Psoas muscle (tissue), 8 donors: ENCODE measurements around the gene UGT2B15. TPM values are rescaled to one million over a fixed set of nuclear protein-coding genes. Genes with fewer than 3 reads are reported as not detected.
"Not testable (repeated sequence)": the region's sequence is repeated elsewhere in the genome, so short reads cannot be mapped to it uniquely, and the experiment has no call there.

ENCODE experiments used
- ATAC-seq, 4 donors: fragments of 200-7000 bp; cut with Tn5 transposase; one replicate each; pipeline ENCODE4 v1.9.1; 2020; ENCODE audit warnings: moderate library complexity in 3 of 4, mild to moderate bottlenecking in 2 of 4
- DNase-seq, 2 donors: peaks; one replicate each; pipeline ENCODE4 v3.0.0-alpha.2; 2020
- H3K27ac ChIP-seq: fragments of 200-600 bp; one replicate; pipeline ENCODE4 v1.8.0; 2022
- H3K27me3 ChIP-seq, 3 donors: fragments of 200-600 bp in 1 of 3; one replicate each; pipeline versions ENCODE4 v1.6.1 to v1.8.0; 2013 to 2022; ENCODE audit warnings: low read length in 2 of 3, mild to moderate bottlenecking in 2 of 3, moderate library complexity in 1 of 3; ENCODE audit not compliant: insufficient read depth in 3 of 3
- H3K36me3 ChIP-seq, 2 donors: fragments of 200-600 bp in 1 of 2; one replicate each; pipeline versions ENCODE4 v1.6.1 to v1.8.0; 2013 to 2022; ENCODE audit warnings: low read depth in 1 of 2, mild to moderate bottlenecking in 1 of 2, moderate library complexity in 1 of 2; ENCODE audit not compliant: insufficient read depth in 1 of 2
- H3K4me1 ChIP-seq: fragments of 200-600 bp; one replicate; pipeline ENCODE4 v1.8.0; 2022
- H3K4me3 ChIP-seq: fragments of 200-600 bp; one replicate; pipeline ENCODE4 v1.8.0; 2022; ENCODE audit warnings: mild to moderate bottlenecking
- H3K9me3 ChIP-seq: fragments of 200-600 bp; one replicate; pipeline ENCODE4 v1.8.0; 2022
- CTCF ChIP-seq: fragments of 200-600 bp; IDR thresholded peaks from one replicate; pipeline ENCODE4 v1.8.0; 2022; ENCODE audit warnings: antibody characterized with exemption
- WGBS, 3 donors: extraction: QIAGEN DNeasy Blood & Tissue Kit; methylation state at CpG; one replicate each; pipeline versions ENCODE4 v1.1.6 to v1.1.7; 2013; 5-methylcytosine and 5-hydroxymethylcytosine counted together
- intact Hi-C, 2 donors: fragments of 100-400 bp; cut with DNase I; formaldehyde crosslinking; loops; one replicate each; pipeline versions ENCODE4 v1.11.0 to v1.14.2; 2022
- polyA plus RNA-seq, 3 donors: library from polyadenylated mRNA; stranded (reverse); fragments of 200-250 nt; gene quantifications; one replicate each; pipeline ENCODE4 v1.2.3, GENCODE V29; 2013
- total RNA-seq, 4 donors: library from RNA; stranded (reverse); fragmentation: NEBNext Ultra II Directional in 2 of 4; extraction: Animal tissue kit (Norgen Biotek cat#: 25700) in 2 of 4; gene quantifications; one replicate each; pipeline versions ENCODE4 v1.2.1 to v1.2.4, GENCODE V29; 2021 to 2023
- donor health status: healthy with polysubstance abuse.
- donor health status: DM: no; HTN: no; CAD: no; lungs with moderate emphysema.
- donor health status: Bipolar disorder and iron deficiency.
- donor health status: healthy.
- donor health status: DM: yes; HTN: yes; CAD: no.
- donor health status: DM: no; HTN: no; CAD: no.
- donor health status: DM: no; HTN: no; CAD: no.
- donor health status: DM: yes; HTN: yes; CAD: no.

Gene UGT2B15
- total and polyA plus RNA-seq, 7 donors = 0.26 TPM; not detected in 6

- H3K27ac ChIP-seq, H3K4me3 ChIP-seq, H3K27me3 ChIP-seq, H3K4me1 ChIP-seq, intact Hi-C loops, ATAC-seq, H3K36me3 ChIP-seq, H3K9me3 ChIP-seq, DNase-seq: not testable (repeated sequence)
- no CpG with 5 or more reads among the region's 1 CpG for WGBS, 3 donors
Observed at GRCh38 chr4:68662836-68663574, 7.4 kb downstream of the UGT2B15 start.

GRCh38 chr4:68658672-68659071 is 11.8 kb downstream of the UGT2B15 start:
- intact Hi-C loops = no loop called here

GRCh38 chr4:68657022-68657594 is 13.3 kb downstream of the UGT2B15 start:
- ATAC-seq, H3K9me3 ChIP-seq, intact Hi-C loops, H3K4me1 ChIP-seq, H3K36me3 ChIP-seq, DNase-seq, H3K4me3 ChIP-seq, H3K27ac ChIP-seq, H3K27me3 ChIP-seq: not testable (repeated sequence)

More at GRCh38 chr4:68658672-68659071, 11.8 kb downstream of the UGT2B15 start:
- Histone ChIP-seq H3K27me3 (no peaks in the 10 kb centered on the region), H3K4me3 (no peak overlapping the region), H3K36me3 (no peaks in the 10 kb centered on the region), H3K4me1 (no peaks in the 10 kb centered on the region), H3K9me3 (no peaks in the 10 kb centered on the region), H3K27ac (no peak overlapping the region)
- no peak for TF ChIP-seq CTCF
- ATAC-seq (no peak), DNase-seq (no peak)

- H3K36me3 ChIP-seq, DNase-seq, H3K27ac ChIP-seq, ATAC-seq, H3K4me3 ChIP-seq, H3K4me1 ChIP-seq, H3K27me3 ChIP-seq, intact Hi-C loops, H3K9me3 ChIP-seq: not testable (repeated sequence)
- 63 to 75% (median 66%) methylated on average over 2 of the region's 2 CpGs for WGBS, 3 donors
Observed at GRCh38 chr4:68656445-68656973, 13.9 kb downstream of the UGT2B15 start.

GRCh38 chr4:68655764-68656444 is 14.5 kb downstream of the UGT2B15 start:
- Histone ChIP-seq H3K36me3 (no peaks in the 10 kb centered on the region), H3K9me3 (no peaks in the 10 kb centered on the region), H3K27me3 (no peaks in the 10 kb centered on the region), H3K4me1 (no peaks in the 10 kb centered on the region), H3K27ac (no peak overlapping the region), H3K4me3 (no peak overlapping the region)
- intact Hi-C loops = no loop called here
- ATAC-seq = no peak
- 53 to 83% (median 70%) methylated on average over 3 of the region's 3 CpGs for WGBS, 3 donors
- TF ChIP-seq CTCF = no peak
- DNase-seq = no peak
